ENCODE measurements around the gene FOXP4. TPM values are rescaled to one million over a fixed set of nuclear protein-coding genes. Genes with fewer than 3 reads are reported as not detected.

Gene FOXP4
- total RNA-seq, 1 donor from 2014 or later, result 29.9 TPM

DNA sequence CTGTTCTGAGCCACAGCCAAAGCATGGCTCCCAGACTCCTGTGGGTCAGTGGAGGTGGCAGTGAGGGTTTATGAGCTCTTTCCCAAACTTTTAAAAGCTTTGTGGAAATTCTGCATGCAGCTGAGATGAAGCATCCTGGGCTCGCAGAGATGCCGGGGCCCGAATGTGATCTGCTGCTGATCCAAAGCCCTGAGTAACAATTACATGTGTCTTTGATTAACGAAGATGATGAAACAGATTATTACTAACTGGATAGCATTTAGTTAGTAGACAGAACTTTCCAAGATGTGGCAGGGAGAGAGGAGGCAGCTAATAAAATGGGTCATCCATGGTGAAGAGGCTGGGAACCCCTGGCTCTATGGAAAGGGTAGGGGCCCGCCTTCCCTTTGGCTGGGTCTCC is 48.1 kb downstream of the FOXP4 start:
- ATAC-seq (no peak), DNase-seq (no peak)
- Histone ChIP-seq H3K4me3 (no peak overlapping the region), H3K27me3 (no peaks in the 10 kb centered on the region), H3K9me3 (no peaks in the 10 kb centered on the region), H3K27ac (no peak overlapping the region), H3K36me3 (peaks cover 40% of the 10 kb centered on the region), H3K4me1 (no peaks in the 10 kb centered on the region)
- intact Hi-C loops (cut with DNase I), result loop anchor here (10.0 kb wide), 2 partner anchors 130 to 170 kb away; no protein-coding TSS in a partner anchor
- TF ChIP-seq, protein P1, sequence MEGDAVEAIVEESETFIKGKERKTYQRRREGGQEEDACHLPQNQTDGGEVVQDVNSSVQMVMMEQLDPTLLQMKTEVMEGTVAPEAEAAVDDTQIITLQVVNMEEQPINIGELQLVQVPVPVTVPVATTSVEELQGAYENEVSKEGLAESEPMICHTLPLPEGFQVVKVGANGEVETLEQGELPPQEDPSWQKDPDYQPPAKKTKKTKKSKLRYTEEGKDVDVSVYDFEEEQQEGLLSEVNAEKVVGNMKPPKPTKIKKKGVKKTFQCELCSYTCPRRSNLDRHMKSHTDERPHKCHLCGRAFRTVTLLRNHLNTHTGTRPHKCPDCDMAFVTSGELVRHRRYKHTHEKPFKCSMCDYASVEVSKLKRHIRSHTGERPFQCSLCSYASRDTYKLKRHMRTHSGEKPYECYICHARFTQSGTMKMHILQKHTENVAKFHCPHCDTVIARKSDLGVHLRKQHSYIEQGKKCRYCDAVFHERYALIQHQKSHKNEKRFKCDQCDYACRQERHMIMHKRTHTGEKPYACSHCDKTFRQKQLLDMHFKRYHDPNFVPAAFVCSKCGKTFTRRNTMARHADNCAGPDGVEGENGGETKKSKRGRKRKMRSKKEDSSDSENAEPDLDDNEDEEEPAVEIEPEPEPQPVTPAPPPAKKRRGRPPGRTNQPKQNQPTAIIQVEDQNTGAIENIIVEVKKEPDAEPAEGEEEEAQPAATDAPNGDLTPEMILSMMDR (IDR thresholded peaks at IDR 0.05), result no peak

- no peaks in the 10 kb centered on the region for H3K4me1 ChIP-seq
- TF ChIP-seq, protein P1 (IDR thresholded peaks at IDR 0.05), result no peak
- H3K9me3 ChIP-seq, result no peaks in the 10 kb centered on the region
- no peak for ATAC-seq
- H3K27me3 ChIP-seq, result no peaks in the 10 kb centered on the region
- H3K4me3 ChIP-seq, result no peak overlapping the region
- intact Hi-C loops (cut with DNase I), result loop anchor here (10.0 kb wide), 2 partner anchors 130 to 170 kb away; no protein-coding TSS in a partner anchor
- H3K27ac ChIP-seq, result no peak overlapping the region
- H3K36me3 ChIP-seq, result peaks cover 40% of the 10 kb centered on the region
- DNase-seq, result no peak
Observed at GRCh38 chr6:41594766-41595165, 48.6 kb downstream of the FOXP4 start.

- H3K27ac ChIP-seq, result no peak overlapping the region
- no peak overlapping the region for H3K4me3 ChIP-seq
- no peak for ATAC-seq
- TF ChIP-seq, protein P1 (IDR thresholded peaks at IDR 0.05), result no peak
- H3K36me3 ChIP-seq, result peaks cover 39% of the 10 kb centered on the region
- no peaks in the 10 kb centered on the region for H3K9me3 ChIP-seq
- DNase-seq, result no peak
- H3K4me1 ChIP-seq, result no peaks in the 10 kb centered on the region
- intact Hi-C loops (cut with DNase I), result loop anchor here (10.0 kb wide), 2 partner anchors 130 to 170 kb away; no protein-coding TSS in a partner anchor
- no peaks in the 10 kb centered on the region for H3K27me3 ChIP-seq
Observed at GRCh38 chr6:41595166-41595565, 49.0 kb downstream of the FOXP4 start.

DNA sequence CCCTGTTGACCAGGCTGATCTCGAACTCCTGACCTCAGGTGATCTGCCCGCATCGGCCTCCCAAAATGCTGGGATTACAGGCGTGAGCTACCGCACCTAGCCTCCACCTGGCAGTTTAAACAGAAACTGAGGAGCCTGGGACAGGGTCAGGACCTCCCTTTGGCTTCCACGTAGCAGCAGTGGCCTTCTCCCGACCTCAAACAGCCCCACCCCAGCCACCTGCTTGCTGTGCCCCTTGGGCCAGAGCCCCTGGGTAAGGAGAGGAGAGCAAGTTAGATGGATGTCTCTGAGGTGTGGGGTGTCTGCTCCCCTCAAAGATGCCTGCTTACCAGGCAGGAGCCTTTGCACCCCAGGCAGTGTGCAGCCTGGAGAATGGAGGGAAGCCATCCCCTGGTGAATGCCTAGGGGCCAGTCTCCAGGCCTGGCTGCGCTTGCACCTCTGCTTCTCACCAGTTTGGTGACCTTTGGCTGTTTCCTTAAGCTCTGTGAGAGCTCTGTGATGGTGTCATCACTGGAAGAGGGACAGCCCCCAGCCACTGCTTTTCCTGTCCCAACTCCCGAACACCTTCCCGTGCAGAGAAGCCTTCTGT is 50.0 kb downstream of the FOXP4 start:
- ATAC-seq (no peak), DNase-seq (no peak)
- H3K4me3 ChIP-seq, result no peak overlapping the region
- TF ChIP-seq, protein P1 (IDR thresholded peaks at IDR 0.05), result no peak
- no peaks in the 10 kb centered on the region for H3K27me3 ChIP-seq
- intact Hi-C loops (cut with DNase I), result loop anchor here (10.0 kb wide), 2 partner anchors 131 to 171 kb away; no protein-coding TSS in a partner anchor
- H3K27ac ChIP-seq, result no peak overlapping the region
- H3K36me3 ChIP-seq, result peaks cover 29% of the 10 kb centered on the region
- H3K4me1 ChIP-seq, result no peaks in the 10 kb centered on the region
- no peaks in the 10 kb centered on the region for H3K9me3 ChIP-seq

- intact Hi-C loops (cut with DNase I), result loop anchor here (10.0 kb wide), 2 partner anchors 132 to 172 kb away; no protein-coding TSS in a partner anchor
Observed at GRCh38 chr6:41596807-41597206, 50.6 kb downstream of the FOXP4 start.

More at GRCh38 chr6:41596807-41597206, 50.6 kb downstream of the FOXP4 start:
- TF ChIP-seq, protein P1 (IDR thresholded peaks at IDR 0.05), result no peak
- ATAC-seq (no peak), DNase-seq (no peak)
- Histone ChIP-seq H3K36me3 (peaks cover 24% of the 10 kb centered on the region), H3K9me3 (no peaks in the 10 kb centered on the region), H3K27me3 (no peaks in the 10 kb centered on the region), H3K4me1 (no peaks in the 10 kb centered on the region), H3K27ac (no peak overlapping the region), H3K4me3 (no peak overlapping the region)
